SU-DHL-6 (cell line): ENCODE data around the gene CDK7.

Experiments used
- H2AFZ ChIP-seq: fragments of 200-600 bp; sonication (generic); 2 replicates; pipeline ENCODE4 v1.6.1; 2014; ENCODE audit warnings: low read depth, mild to moderate bottlenecking, moderate library complexity, mixed read lengths, antibody characterized with exemption, low read length; ENCODE audit not compliant: severe bottlenecking
- H3F3A ChIP-seq: fragments of 200-600 bp; shearing (Covaris generic); 2 replicates; pipeline ENCODE4 v1.6.0; 2016; ENCODE audit warnings: antibody characterized with exemption, mild to moderate bottlenecking; ENCODE audit not compliant: insufficient read depth
- H3K27ac ChIP-seq: fragments of 200-600 bp; sonication (generic); 2 replicates; pipeline ENCODE4 v1.5.1; 2016; ENCODE audit warnings: low read depth, mild to moderate bottlenecking, low read length, moderate library complexity, mixed read lengths
- H3K27me3 ChIP-seq: fragments of 200-600 bp; sonication (generic), shearing (Covaris generic); 2 replicates; pipeline ENCODE4 v1.6.0; 2014; ENCODE audit warnings: mild to moderate bottlenecking, low read length
- H3K36me3 ChIP-seq: fragments of 200-600 bp; sonication (generic); 2 replicates; pipeline ENCODE4 v1.6.1; 2014; ENCODE audit warnings: mild to moderate bottlenecking, low read length, mixed read lengths
- H3K4me2 ChIP-seq: fragments of 300-600, 200-600 bp; shearing (Covaris generic), sonication (generic); 2 replicates; pipeline ENCODE4 v1.6.0; 2014; ENCODE audit warnings: low read length, low read depth, mild to moderate bottlenecking; ENCODE audit not compliant: poor library complexity, severe bottlenecking
- H3K4me3 ChIP-seq: fragments of 200-600 bp; sonication (generic); 2 replicates; pipeline ENCODE4 v1.5.1; 2014; ENCODE audit warnings: antibody characterized with exemption, low read length, mild to moderate bottlenecking, mixed read lengths; ENCODE audit not compliant: insufficient read depth, poor library complexity, severe bottlenecking
- H3K79me2 ChIP-seq: fragments of 200-600 bp; sonication (generic); 2 replicates; pipeline ENCODE4 v1.6.1; 2014; ENCODE audit warnings: mild to moderate bottlenecking, low read length, moderate library complexity; ENCODE audit not compliant: insufficient read depth
- H3K9ac ChIP-seq: fragments of 200-600 bp; sonication (generic); 2 replicates; pipeline ENCODE4 v1.7.0; 2014; ENCODE audit warnings: mild to moderate bottlenecking, low read length
- H3K9me2 ChIP-seq: fragments of 200-600 bp; sonication (generic); replicated peaks from 2 replicates; pipeline ENCODE4 v1.6.1; 2014; ENCODE audit warnings: low read length; ENCODE audit not compliant: insufficient read depth
- H3K9me3 ChIP-seq: fragments of 200-600 bp; sonication (generic); 2 replicates; pipeline ENCODE4 v1.6.1; 2014; ENCODE audit warnings: low read length, mixed read lengths; ENCODE audit not compliant: insufficient read depth
- H4K20me1 ChIP-seq: fragments of 200-600 bp; sonication (generic); 2 replicates; pipeline ENCODE4 v1.6.1; 2014; ENCODE audit warnings: low read depth, mild to moderate bottlenecking, antibody characterized with exemption, low read length, moderate library complexity, mixed read lengths
- CTCF ChIP-seq: fragments of 200-600 bp; sonication (generic); IDR thresholded peaks from one replicate; pipeline ENCODE4 v1.5.1; 2017; ENCODE audit warnings: antibody characterized with exemption, mild to moderate bottlenecking, low read length, moderate library complexity; ENCODE audit not compliant: insufficient read depth, poor library complexity, severe bottlenecking
- EZH2phosphoT487 ChIP-seq: fragments of 200-600 bp; sonication (generic), shearing (Covaris generic); conservative IDR thresholded peaks from 2 replicates; pipeline ENCODE4 v1.6.1; 2018; ENCODE audit warnings: mild to moderate bottlenecking, antibody characterized with exemption, low read length, moderate library complexity, mixed read lengths

The CDK7 gene

GRCh38 chr5:69276422-69277174 is 41.9 kb downstream of the CDK7 start:
- Histone ChIP-seq H3K9ac (no peak overlapping the region), H3K27me3 (no peaks in the 10 kb centered on the region), H4K20me1 (no peaks in the 10 kb centered on the region), H3K9me2 (no peaks in the 10 kb centered on the region), H3K9me3 (no peaks in the 10 kb centered on the region), H3K79me2 (no peaks in the 10 kb centered on the region), H2AFZ (no peak overlapping the region), H3K4me2 (no peak overlapping the region), H3K27ac (no peak overlapping the region), H3K36me3 (peaks cover 26% of the 10 kb centered on the region), H3F3A (0 out of 2 replicates have a peak, but pooled peaks cover 3% of the 10 kb centered on the region), H3K4me3 (no peak overlapping the region)
- TF ChIP-seq EZH2phosphoT487 (no peak), CTCF (no peak)

- Histone ChIP-seq H2AFZ (no peak overlapping the region), H3K4me3 (no peak overlapping the region), H3K9ac (no peak overlapping the region), H3K36me3 (peaks cover 11% of the 10 kb centered on the region; the same call in 1 of the 2 replicates), H3K27me3 (no peaks in the 10 kb centered on the region), H3K79me2 (no peaks in the 10 kb centered on the region), H3K27ac (no peak overlapping the region), H3K9me3 (no peaks in the 10 kb centered on the region), H3K4me2 (no peak overlapping the region), H3K9me2 (no peaks in the 10 kb centered on the region), H3F3A (0 out of 2 replicates have a peak, but pooled peaks cover 3% of the 10 kb centered on the region), H4K20me1 (no peaks in the 10 kb centered on the region)
- TF ChIP-seq CTCF = no peak
Measured at GRCh38 chr5:69279517-69279916, 44.8 kb downstream of the CDK7 start.

GRCh38 chr5:69281114-69281513 is 46.4 kb downstream of the CDK7 start:
- Histone ChIP-seq H3F3A (0 out of 2 replicates have a peak, but pooled peaks cover 3% of the 10 kb centered on the region), H3K27me3 (no peaks in the 10 kb centered on the region), H2AFZ (no peak overlapping the region), H3K4me2 (no peak overlapping the region), H3K9ac (no peak overlapping the region), H3K27ac (no peak overlapping the region), H3K36me3 (peaks cover 9% of the 10 kb centered on the region; the same call in 1 of the 2 replicates), H3K79me2 (no peaks in the 10 kb centered on the region), H4K20me1 (no peaks in the 10 kb centered on the region), H3K9me2 (no peaks in the 10 kb centered on the region), H3K9me3 (no peaks in the 10 kb centered on the region), H3K4me3 (no peak overlapping the region)
- TF ChIP-seq CTCF (no peak), EZH2phosphoT487 (no peak)
